Superior temporal gyrus (tissue), 1 donor: ENCODE results near the gene MST1.

Source experiments
- DNase-seq: peaks from one replicate; pipeline ENCODE4 v3.0.0-alpha.2; 2016; ENCODE audit errors: extremely low spot score

MST1 gene

GRCh38 chr3:49674497-49674983 lies 14.7 kb downstream of the MST1 start:
- no peak for DNase-seq

- DNase-seq = peak; percentile 86
Measured at GRCh38 chr3:49673715-49674496, 15.4 kb downstream of the MST1 start, which contains the start of gene APEH. Gene APEH (plus strand): TSS chr3:49674351. CDS start chr3:49674402, 51 bp downstream.

- no peak for DNase-seq
Measured at GRCh38 chr3:49673121-49673714, 16.1 kb downstream of the MST1 start.

- peak; percentile 79 for DNase-seq
Measured at GRCh38 chr3:49671291-49672288, 17.7 kb downstream of the MST1 start.

GRCh38 chr3:49670940-49671290 lies 18.4 kb downstream of the MST1 start:
- DNase-seq = no peak

GRCh38 chr3:49669352-49669751 lies 19.9 kb downstream of the MST1 start:
- no peak for DNase-seq

GRCh38 chr3:49668861-49669260 lies 20.4 kb downstream of the MST1 start:
- DNase-seq = no peak

- no peak for DNase-seq
Measured at GRCh38 chr3:49668414-49668797, 20.9 kb downstream of the MST1 start.

GRCh38 chr3:49667701-49668413 lies 21.4 kb downstream of the MST1 start:
- no peak for DNase-seq

GRCh38 chr3:49666592-49666991 lies 22.7 kb downstream of the MST1 start:
- no peak for DNase-seq

GRCh38 chr3:49665822-49666519 lies 23.3 kb downstream of the MST1 start:
- DNase-seq = no peak

- no peak for DNase-seq
Measured at GRCh38 chr3:49664300-49664699, 25.0 kb downstream of the MST1 start.

- DNase-seq = no peak
Measured at GRCh38 chr3:49663831-49664230, 25.4 kb downstream of the MST1 start.

GRCh38 chr3:49662720-49663413 lies 26.4 kb downstream of the MST1 start:
- DNase-seq = no peak

GRCh38 chr3:49662021-49662420 lies 27.3 kb downstream of the MST1 start:
- no peak for DNase-seq

GRCh38 chr3:49661281-49661680 lies 28.0 kb downstream of the MST1 start:
- no peak for DNase-seq

- DNase-seq = no peak
Measured at GRCh38 chr3:49659756-49660155, 29.5 kb downstream of the MST1 start.

- DNase-seq = no peak
Measured at GRCh38 chr3:49658711-49659110, 30.6 kb downstream of the MST1 start.

GRCh38 chr3:49657208-49657915 lies 31.9 kb downstream of the MST1 start:
- no peak for DNase-seq
